Cardiac fibroblast (primary cell): Measurements from ENCODE around the gene TAF5.

Experiments
- DNase-seq, 2 donors: peaks; one replicate each; pipeline versions ENCODE4 v3.0.0 to v3.0.0-alpha.2; 2010; ENCODE audit warnings: low read depth in 2 of 2
- H3K4me3 ChIP-seq, 2 donors: replicated peaks in 1 of 2; 1 replicate in 1 of 2; 2 replicates in 1 of 2; pipeline ENCODE4 v1.5.1; 2011; ENCODE audit warnings: low read depth in 2 of 2, low read length in 2 of 2, mild to moderate bottlenecking in 2 of 2, moderate library complexity in 1 of 2
- CTCF ChIP-seq: IDR thresholded peaks from one replicate; pipeline ENCODE4 v1.5.1; 2011; ENCODE audit warnings: low read depth, mild to moderate bottlenecking, low read length, inconsistent platforms

The TAF5 gene

DNA sequence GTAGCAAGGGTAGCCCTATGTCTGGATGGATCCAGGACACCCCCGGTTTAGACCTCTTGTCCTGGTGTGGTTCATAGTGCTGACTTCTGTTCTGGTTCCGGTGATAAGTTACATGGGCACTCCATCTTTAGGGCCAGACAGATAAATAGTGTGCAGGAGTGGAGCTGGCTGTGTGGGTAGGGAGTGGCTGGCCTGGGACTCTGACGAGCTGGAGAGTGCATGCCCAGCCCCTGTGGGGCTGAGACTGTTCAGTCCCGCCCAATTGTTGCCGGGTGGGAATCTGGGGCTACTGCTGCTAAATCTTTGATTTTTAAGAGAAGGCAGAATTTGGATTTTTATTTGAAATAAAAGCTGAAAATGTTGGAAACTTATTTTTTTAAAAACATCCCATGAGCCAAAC is 56.0 kb downstream of the TAF5 start:
- DNase-seq, result no peak
- H3K4me3 ChIP-seq, result no peak overlapping the region
- TF ChIP-seq CTCF, result no peak

DNA sequence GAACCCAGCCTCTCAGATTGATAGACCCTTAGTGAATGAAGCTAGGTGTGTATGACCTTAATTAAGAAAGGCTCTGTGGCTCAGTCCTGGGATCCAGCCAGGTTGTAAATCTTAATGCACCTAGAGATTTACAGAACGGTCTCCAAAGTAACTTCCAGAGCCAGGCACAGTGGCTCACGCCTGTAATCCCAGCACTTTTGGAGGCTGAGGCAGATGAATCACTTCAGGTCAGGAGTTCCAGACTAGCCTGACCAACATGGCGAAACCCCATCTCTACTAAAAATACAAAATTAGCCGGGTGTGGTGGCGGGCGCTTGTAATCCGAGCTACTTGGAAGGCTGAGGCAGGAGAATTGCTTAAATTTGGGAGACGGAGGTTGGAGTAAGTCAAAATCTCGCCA is 60.1 kb downstream of the TAF5 start:
- no peak overlapping the region for H3K4me3 ChIP-seq
- TF ChIP-seq CTCF, result no peak
- DNase-seq, result no peak

DNA sequence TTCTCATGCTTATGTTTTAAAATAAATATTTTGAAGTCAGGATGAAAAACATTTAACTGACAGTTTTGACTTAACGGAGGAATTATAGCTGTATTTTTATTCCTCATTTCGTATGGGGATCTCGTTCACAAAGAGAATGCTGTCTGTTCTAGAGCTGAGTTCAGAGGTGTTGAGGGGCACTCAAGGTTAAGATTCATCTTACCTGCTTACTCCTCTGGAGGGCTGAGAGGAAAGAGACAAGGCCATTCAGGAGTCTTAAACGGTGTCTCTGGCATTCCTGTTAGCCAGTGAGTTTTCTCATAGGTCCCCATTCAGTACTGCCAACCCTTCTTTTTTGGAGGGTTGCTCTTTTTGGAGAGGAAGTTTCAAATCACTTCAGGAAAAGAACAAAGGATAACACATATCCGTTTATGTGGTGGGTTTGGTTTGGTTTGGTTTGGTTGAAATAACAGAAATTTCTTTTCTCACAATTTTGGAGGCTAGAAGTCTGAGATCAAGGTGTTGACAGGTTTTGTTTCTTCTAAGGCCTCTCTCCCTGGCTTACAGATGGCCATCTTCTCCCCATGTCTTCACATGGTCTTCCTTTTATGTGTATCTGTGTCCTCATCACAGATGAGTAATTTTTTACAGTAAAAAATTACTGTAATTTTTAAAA is 61.3 kb downstream of the TAF5 start:
- DNase-seq, result no peak
- TF ChIP-seq CTCF, result no peak
- no peak overlapping the region for H3K4me3 ChIP-seq

- TF ChIP-seq CTCF, result no peak
- no peak overlapping the region for H3K4me3 ChIP-seq
- no peak for DNase-seq
Observed at GRCh38 chr10:103429647-103430046, 61.9 kb downstream of the TAF5 start.

- TF ChIP-seq CTCF, result no peak
- H3K4me3 ChIP-seq, result no peak overlapping the region
- no peak for DNase-seq
Observed at GRCh38 chr10:103431902-103432301, 64.1 kb downstream of the TAF5 start.

DNA sequence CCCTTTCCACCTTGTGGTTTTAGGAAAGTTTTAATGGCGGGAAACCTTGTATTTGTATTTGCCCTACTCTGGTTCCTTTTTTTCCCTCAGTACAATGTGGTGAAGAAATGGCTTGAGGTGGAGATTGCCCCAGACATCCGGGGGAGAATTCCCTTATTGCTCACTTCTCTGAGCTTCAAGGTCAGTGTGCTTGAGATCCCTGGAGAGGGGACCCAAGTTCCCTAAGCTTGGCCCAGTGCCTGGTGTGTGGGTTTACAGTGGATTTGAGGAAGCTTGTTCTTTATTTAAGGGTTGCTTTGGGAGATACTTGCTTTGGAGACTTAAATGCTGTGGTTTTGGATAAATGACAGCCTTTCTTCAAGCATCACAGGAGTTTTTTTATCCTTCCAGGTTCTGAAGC is 66.1 kb downstream of the TAF5 start:
- no peak for TF ChIP-seq CTCF
- peak; percentile 70 to 82 for DNase-seq
- no peak overlapping the region for H3K4me3 ChIP-seq
